NCI-H524 (cell line): Measurements from ENCODE around the gene ZAR1.
"Not testable (repeated sequence)": the region's sequence is repeated elsewhere in the genome, so short reads cannot be mapped to it uniquely, and the experiment has no call there.

Experiments used
- DNase-seq, 2 experiments: peaks; one replicate each; lab custom pipeline; 2025; lab: John Stamatoyannopoulos, UW

The ZAR1 gene

GRCh38 chr4:48490012-48490679 is at the start of gene ZAR1:
Gene ZAR1 (plus strand): TSS chr4:48490252. CDS start chr4:48490292, 40 bp downstream.
- peak in 1 of 2 experiments; percentile 32 for DNase-seq

GRCh38 chr4:48440914-48441313 is 49.1 kb upstream of the ZAR1 start:
- not testable (repeated sequence) for DNase-seq

GRCh38 chr4:48445704-48446103 is 44.3 kb upstream of the ZAR1 start:
- peak in 1 of 2 experiments; percentile 10 for DNase-seq

GRCh38 chr4:48446642-48447041 is 43.4 kb upstream of the ZAR1 start:
- no peak for DNase-seq

- no peak for DNase-seq
Measured at GRCh38 chr4:48449151-48449550, 40.9 kb upstream of the ZAR1 start.

GRCh38 chr4:48450740-48451139 is 39.3 kb upstream of the ZAR1 start:
- no peak for DNase-seq

- not testable (repeated sequence) for DNase-seq
Measured at GRCh38 chr4:48451656-48452055, 38.4 kb upstream of the ZAR1 start.

- no peak for DNase-seq
Measured at GRCh38 chr4:48454591-48454990, 35.5 kb upstream of the ZAR1 start.

- DNase-seq: no peak
Measured at GRCh38 chr4:48461000-48461399, 29.1 kb upstream of the ZAR1 start.

GRCh38 chr4:48462363-48462762 is 27.7 kb upstream of the ZAR1 start:
- DNase-seq: no peak

GRCh38 chr4:48467442-48467841 is 22.6 kb upstream of the ZAR1 start:
- DNase-seq: peak in 1 of 2 experiments; percentile 4

GRCh38 chr4:48467891-48468290 is 22.2 kb upstream of the ZAR1 start:
- DNase-seq: peak in 1 of 2 experiments; percentile 3

GRCh38 chr4:48470137-48470536 is 19.9 kb upstream of the ZAR1 start:
- DNase-seq: no peak

GRCh38 chr4:48470570-48470969 is 19.5 kb upstream of the ZAR1 start:
- DNase-seq: no peak

- DNase-seq: no peak
Measured at GRCh38 chr4:48472794-48473193, 17.3 kb upstream of the ZAR1 start.

- DNase-seq: no peak
Measured at GRCh38 chr4:48475770-48476169, 14.3 kb upstream of the ZAR1 start.

GRCh38 chr4:48478273-48478672 is 11.8 kb upstream of the ZAR1 start:
- DNase-seq: no peak

GRCh38 chr4:48481581-48481980 is 8.5 kb upstream of the ZAR1 start:
- no peak for DNase-seq

- DNase-seq: peak in 1 of 2 experiments; percentile 54
Measured at GRCh38 chr4:48483006-48483776, 6.9 kb upstream of the ZAR1 start, which contains the start of gene SLC10A4. Gene SLC10A4 (plus strand): TSS chr4:48483343. CDS start chr4:48483562, 219 bp downstream.

GRCh38 chr4:48483777-48484493 is 6.1 kb upstream of the ZAR1 start:
- peak in 1 of 2 experiments; percentile 28 for DNase-seq

- no peak for DNase-seq
Measured at GRCh38 chr4:48484494-48485168, 5.4 kb upstream of the ZAR1 start.

- DNase-seq: no peak
Measured at GRCh38 chr4:48489683-48490011, 405 bp upstream of the ZAR1 start.
